ENCODE measurements around the gene EIF4G3. TPM values are rescaled to one million over a fixed set of nuclear protein-coding genes. Genes with fewer than 3 reads are reported as not detected.

Gene EIF4G3
- total and polyA plus RNA-seq, 2 of the 8 experiments (the other 6 are each of a cell fraction or from before 2014, with no cell fraction given), result 47.5 to 66.6 TPM

GRCh38 chr1:21035794-21036193, 140.9 kb downstream of the EIF4G3 start:
- Histone ChIP-seq H2BK12ac (ENCODE audit: low read depth, low read length) (no peak overlapping the region), H2BK20ac (ENCODE audit: low read length) (no peak overlapping the region), H3K27ac (ENCODE audit: low read depth, low read length) (no peak overlapping the region), H3K4me3 (ENCODE audit: extremely low read depth in 1 of 4, insufficient read depth in 2 of 4, low read depth in 3 of 4, low read length in 4 of 4) (no peak overlapping the region), H3K18ac (ENCODE audit: extremely low read depth, low read length) (no peak overlapping the region), H2AK5ac (ENCODE audit: low read depth, low read length) (no peak overlapping the region), H2BK120ac (replicated peaks; ENCODE audit: low read depth, low read length) (no peak overlapping the region), H4K91ac (replicated peaks; ENCODE audit: insufficient read length, low read length) (no peak overlapping the region), H3K27me3 (replicated peaks in 1 of 4; ENCODE audit: control insufficient read depth in 3 of 4, extremely low read depth in 1 of 4, insufficient read depth in 3 of 4, low read length in 3 of 4) (no peaks in the 10 kb centered on the region), H3K9ac (replicated peaks in 1 of 4; ENCODE audit: extremely low read depth in 1 of 4, low read depth in 3 of 4, low read length in 3 of 4) (no peak overlapping the region), H3K79me1 (ENCODE audit: low read depth, low read length) (0 out of 2 replicates have a peak, but pooled peaks cover 4% of the 10 kb centered on the region), H4K20me1 (replicated peaks in 1 of 2; ENCODE audit: control insufficient read depth in 1 of 2, insufficient read depth in 2 of 2, low read length in 2 of 2) (peaks cover 0 to 9% of the 10 kb centered on the region in 2 experiments), H3K4ac (replicated peaks; ENCODE audit: insufficient read length, low read depth, low read length) (no peak overlapping the region), H3K23me2 (ENCODE audit: low read depth, low read length) (no peaks in the 10 kb centered on the region), H3K9me3 (ENCODE audit: insufficient read depth in 2 of 2, low read depth in 1 of 2, low read length in 1 of 2) (no peaks in the 10 kb centered on the region), H2BK15ac (ENCODE audit: low read length) (no peak overlapping the region), H3K4me1 (replicated peaks in 1 of 4; ENCODE audit: control insufficient read depth in 3 of 4, insufficient read depth in 4 of 4, low read length in 3 of 4) (no peaks in the 10 kb centered on the region), H3K79me2 (ENCODE audit: control insufficient read depth in 1 of 2, insufficient read depth in 2 of 2, low read length in 2 of 2) (peaks cover 0 to 72% of the 10 kb centered on the region in 2 experiments; a peak in 2 of 4 replicates), H3K56ac (replicated peaks; ENCODE audit: insufficient read length, low read depth, low read length) (no peak overlapping the region), H4K5ac (ENCODE audit: insufficient read length, low read depth, low read length) (no peak overlapping the region), H4K8ac (ENCODE audit: extremely low read depth, insufficient read depth, low read length) (0 out of 2 replicates have a peak overlapping the region, but pooled peaks have one; percentile 2), H3K36me3 (ENCODE audit: control insufficient read depth in 2 of 4, insufficient read depth in 4 of 4, low read length in 3 of 4) (no peaks in the 10 kb centered on the region), H2AFZ (ENCODE audit: low read length) (no peak overlapping the region), H3K14ac (ENCODE audit: insufficient read length) (no peak overlapping the region), H2BK5ac (ENCODE audit: low read depth, low read length) (no peak overlapping the region), H3K23ac (ENCODE audit: insufficient read length) (no peak overlapping the region), H3K4me2 (ENCODE audit: insufficient read depth in 1 of 2, low read depth in 2 of 2, low read length in 2 of 2) (no peak overlapping the region)
- 86% methylated on average over 2 of the region's 2 CpGs; no CpG with 5 or more reads in 1 of the 2 experiments for WGBS, 2 experiments (ENCODE audit: extremely low coverage in 1 of 2, insufficient coverage in 1 of 2, insufficient read length in 1 of 2, insufficient replicate concordance in 2 of 2, low coverage in 1 of 2, low lambda C conversion rate in 2 of 2, missing lambda C conversion rate in 1 of 2)
- ChIA-PET POLR2A (ENCODE audit: partially characterized antibody) (no interaction called here), CTCF (ENCODE audit: partially characterized antibody) (no interaction called here)
- TF ChIP-seq YY1 (IDR thresholded peaks at IDR 0.05; ENCODE audit: low read depth, low read length) (no peak), CREB1 (IDR thresholded peaks at IDR 0.05) (no peak), JUND (IDR thresholded peaks at IDR 0.05; ENCODE audit: low read length) (no peak), ASH2L (IDR thresholded peaks at IDR 0.05; ENCODE audit: low read length) (no peak), SP1 (IDR thresholded peaks at IDR 0.05; ENCODE audit: low read depth, low read length) (no peak), EGR1 (IDR thresholded peaks at IDR 0.05; ENCODE audit: borderline replicate concordance, low read depth, low read length) (no peak), POLR2A (IDR thresholded peaks at IDR 0.05; ENCODE audit: control extremely low read depth in 1 of 2, low read depth in 2 of 2, low read length in 2 of 2) (no peak), RAD21 (IDR thresholded peaks at IDR 0.05 in 1 of 2, conservative IDR thresholded peaks at IDR 0.05 in 1 of 2; ENCODE audit: low read depth in 2 of 2, low read length in 2 of 2) (no peak), SIX5 (IDR thresholded peaks at IDR 0.05; ENCODE audit: low read depth, low read length) (no peak), SP4 (IDR thresholded peaks at IDR 0.05; ENCODE audit: low read length) (no peak), CBX8 (IDR thresholded peaks at IDR 0.05; ENCODE audit: borderline replicate concordance, low read depth, low read length) (no peak), TAF7 (optimal IDR thresholded peaks at IDR 0.05; ENCODE audit: borderline replicate concordance, low read depth, low read length) (no peak), HDAC6 (IDR thresholded peaks at IDR 0.05; ENCODE audit: low read depth, low read length) (no peak), ZNF274 (IDR thresholded peaks at IDR 0.05; ENCODE audit: borderline replicate concordance, extremely low read depth, low read length) (no peak), TBP (IDR thresholded peaks at IDR 0.05; ENCODE audit: low read depth, low read length) (no peak)
- TF ChIP-seq, protein P1, sequence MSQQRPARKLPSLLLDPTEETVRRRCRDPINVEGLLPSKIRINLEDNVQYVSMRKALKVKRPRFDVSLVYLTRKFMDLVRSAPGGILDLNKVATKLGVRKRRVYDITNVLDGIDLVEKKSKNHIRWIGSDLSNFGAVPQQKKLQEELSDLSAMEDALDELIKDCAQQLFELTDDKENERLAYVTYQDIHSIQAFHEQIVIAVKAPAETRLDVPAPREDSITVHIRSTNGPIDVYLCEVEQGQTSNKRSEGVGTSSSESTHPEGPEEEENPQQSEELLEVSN (IDR thresholded peaks at IDR 0.05), result no peak
- FAIRE-seq (no peak), DNase-seq (ENCODE audit: low read depth in 1 of 2, low spot score in 2 of 2) (no peak)
